Measurements from ENCODE around the gene RIBC2. TPM values are rescaled to one million over a fixed set of nuclear protein-coding genes. Genes with fewer than 3 reads are reported as not detected.

RIBC2 gene
- total RNA-seq, 4 donors from 2014 or later: 0.94 to 1.1 TPM; not detected in 2

- no peak overlapping the region for H3K27ac ChIP-seq
- TF ChIP-seq EP300 (IDR thresholded peaks at IDR 0.05) (no peak), POLR2AphosphoS5 (IDR thresholded peaks at IDR 0.05) (no peak), CTCF (IDR thresholded peaks at IDR 0.05) (no peak), POLR2A (IDR thresholded peaks at IDR 0.05) (no peak)
- WGBS, 2 donors (ENCODE audit: low coverage in 1 of 2): 74 to 79% methylated on average over 3 to 4 of the region's 4 CpGs
- peaks cover 0 to 6% (median 0%) of the 10 kb centered on the region in 3 donors for H3K9me3 ChIP-seq
- peaks cover under 1% of the 10 kb centered on the region for H3K27me3 ChIP-seq
- H3K4me3 ChIP-seq: no peak overlapping the region
- no peaks in the 10 kb centered on the region for H3K4me1 ChIP-seq
- no peaks in the 10 kb centered on the region for H3K36me3 ChIP-seq
- no peak for ATAC-seq
These were observed 10.0 kb downstream of the RIBC2 start for GRCh38 chr22:45423524-45423923.

DNA sequence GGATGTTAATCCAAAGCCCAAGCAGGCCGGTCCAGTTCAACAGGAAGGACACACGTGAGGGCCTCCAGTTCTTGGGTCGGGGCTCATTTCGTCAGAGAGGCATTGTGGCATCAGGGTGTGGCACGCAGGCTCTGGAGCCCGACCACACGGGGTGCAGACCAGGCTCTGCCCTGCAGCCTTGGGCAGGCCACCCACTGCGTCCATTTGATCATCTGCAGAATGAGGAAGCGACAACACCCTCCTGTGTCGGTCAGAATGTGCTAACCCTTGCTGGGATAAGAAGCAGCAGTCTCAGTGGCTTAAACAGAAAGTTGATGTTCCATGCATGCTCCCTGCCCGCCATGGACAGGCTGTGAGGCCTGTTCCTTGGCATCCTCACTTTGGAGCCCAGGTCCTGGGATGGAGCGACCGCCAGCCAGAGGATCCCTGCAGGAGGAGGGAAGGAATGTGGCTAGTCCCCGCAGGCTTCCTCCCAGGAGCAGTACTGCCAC is 10.8 kb downstream of the RIBC2 start:
- H3K36me3 ChIP-seq: no peaks in the 10 kb centered on the region
- TF ChIP-seq POLR2AphosphoS5 (IDR thresholded peaks at IDR 0.05) (no peak), POLR2A (IDR thresholded peaks at IDR 0.05) (no peak), EP300 (IDR thresholded peaks at IDR 0.05) (no peak), CTCF (IDR thresholded peaks at IDR 0.05) (no peak)
- peaks cover 0 to 6% (median 0%) of the 10 kb centered on the region in 3 donors for H3K9me3 ChIP-seq
- H3K27ac ChIP-seq: no peak overlapping the region
- WGBS, 2 donors (ENCODE audit: low coverage in 1 of 2): 88 to 91% methylated on average over 6 of the region's 14 CpGs
- no peaks in the 10 kb centered on the region for H3K27me3 ChIP-seq
- no peak overlapping the region for H3K4me3 ChIP-seq
- ATAC-seq: peak; percentile 58
- H3K4me1 ChIP-seq: no peaks in the 10 kb centered on the region

- ATAC-seq: no peak
- Histone ChIP-seq H3K4me3 (no peak overlapping the region), H3K27ac (no peak overlapping the region), H3K9me3 (peaks cover 0 to 6% (median 0%) of the 10 kb centered on the region in 3 donors), H3K36me3 (no peaks in the 10 kb centered on the region), H3K27me3 (no peaks in the 10 kb centered on the region), H3K4me1 (no peaks in the 10 kb centered on the region)
- WGBS, 2 donors (ENCODE audit: low coverage in 1 of 2): 55% methylated on average over 3 of the region's 5 CpGs; no CpG with 5 or more reads in 1 of the 2 donors
- TF ChIP-seq POLR2A (IDR thresholded peaks at IDR 0.05) (no peak), CTCF (IDR thresholded peaks at IDR 0.05) (no peak), POLR2AphosphoS5 (IDR thresholded peaks at IDR 0.05) (no peak), EP300 (IDR thresholded peaks at IDR 0.05) (no peak)
These were observed 11.6 kb downstream of the RIBC2 start for GRCh38 chr22:45425101-45425500.

DNA sequence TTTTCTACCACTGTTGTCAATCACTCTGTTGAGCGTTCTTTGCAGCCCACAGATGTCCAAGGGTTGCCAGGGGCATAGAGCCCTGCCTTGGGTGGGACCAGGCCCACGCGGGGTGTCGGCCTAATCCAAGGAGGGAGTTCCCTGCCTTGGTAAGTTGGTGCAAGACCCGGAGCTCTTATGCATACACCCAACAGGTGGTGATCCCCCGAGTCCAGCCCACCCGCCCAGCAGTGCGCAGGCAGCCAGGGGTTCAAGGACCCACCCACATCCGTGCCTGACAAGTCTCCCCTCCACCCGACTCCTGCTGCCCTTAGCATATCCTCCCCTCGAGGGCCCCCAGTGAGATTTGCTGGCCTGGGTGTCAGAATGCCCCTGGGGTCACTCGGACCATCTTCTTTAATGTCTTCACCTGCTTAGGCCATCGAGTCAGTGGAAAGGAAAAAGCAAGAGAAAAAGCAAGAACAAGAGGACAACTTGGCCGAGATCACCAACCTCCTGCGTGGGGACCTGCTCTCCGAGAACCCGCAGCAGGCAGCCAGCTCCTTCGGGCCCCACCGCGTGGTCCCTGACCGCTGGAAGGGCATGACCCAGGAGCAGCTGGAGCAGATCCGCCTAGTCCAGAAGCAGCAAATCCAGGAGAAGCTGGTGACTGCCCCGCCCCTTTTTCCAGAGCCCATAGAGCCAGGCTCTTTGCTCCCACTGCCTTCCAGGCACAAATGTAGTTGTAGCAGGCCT is 12.2 kb downstream of the RIBC2 start:
- no peaks in the 10 kb centered on the region for H3K4me1 ChIP-seq
- H3K27me3 ChIP-seq: no peaks in the 10 kb centered on the region
- 95% methylated on average over 3 of the region's 23 CpGs; no CpG with 5 or more reads in 1 of the 2 donors for WGBS, 2 donors (ENCODE audit: low coverage in 1 of 2)
- H3K4me3 ChIP-seq: no peak overlapping the region
- peaks cover 0 to 6% (median 0%) of the 10 kb centered on the region in 3 donors for H3K9me3 ChIP-seq
- no peak overlapping the region for H3K27ac ChIP-seq
- no peak for ATAC-seq
- TF ChIP-seq POLR2A (IDR thresholded peaks at IDR 0.05): no peak
- no peak for TF ChIP-seq POLR2AphosphoS5 (IDR thresholded peaks at IDR 0.05)
- no peak for TF ChIP-seq EP300 (IDR thresholded peaks at IDR 0.05)
- no peak for TF ChIP-seq CTCF (IDR thresholded peaks at IDR 0.05)
- H3K36me3 ChIP-seq: no peaks in the 10 kb centered on the region

GRCh38 chr22:45426387-45426786 is 12.9 kb downstream of the RIBC2 start:
- H3K27me3 ChIP-seq: no peaks in the 10 kb centered on the region
- no peaks in the 10 kb centered on the region for H3K4me1 ChIP-seq
- 97 to 100% methylated on average over 6 to 9 of the region's 9 CpGs for WGBS, 2 donors (ENCODE audit: low coverage in 1 of 2)
- ATAC-seq: no peak
- TF ChIP-seq EP300 (IDR thresholded peaks at IDR 0.05): no peak
- no peak for TF ChIP-seq CTCF (IDR thresholded peaks at IDR 0.05)
- TF ChIP-seq POLR2A (IDR thresholded peaks at IDR 0.05): no peak
- TF ChIP-seq POLR2AphosphoS5 (IDR thresholded peaks at IDR 0.05): no peak
- no peaks in the 10 kb centered on the region for H3K36me3 ChIP-seq
- H3K9me3 ChIP-seq: peaks cover 0 to 6% (median 0%) of the 10 kb centered on the region in 3 donors
- no peak overlapping the region for H3K4me3 ChIP-seq
- H3K27ac ChIP-seq: no peak overlapping the region

All from gastroesophageal sphincter (tissue), 4 donors.